Metanephros (tissue), 2 donors: Measurements from ENCODE around the gene OR4A15. TPM values are rescaled to one million over a fixed set of nuclear protein-coding genes. Genes with fewer than 3 reads are reported as not detected.

Experiments
- small RNA-seq: library from RNA; depleted of rRNA; stranded (forward); fragments of <200 nt; gene quantifications from one replicate; pipeline ENCODE3, GENCODE V24; 2014; ENCODE audit warnings: low replicate concordance
- total RNA-seq: library from RNA; depleted of rRNA; stranded (reverse); fragments of >200 nt; gene quantifications from one replicate; pipeline ENCODE4 v1.2.3, GENCODE V29; 2014

The OR4A15 gene
- not detected for total RNA-seq

DNA sequence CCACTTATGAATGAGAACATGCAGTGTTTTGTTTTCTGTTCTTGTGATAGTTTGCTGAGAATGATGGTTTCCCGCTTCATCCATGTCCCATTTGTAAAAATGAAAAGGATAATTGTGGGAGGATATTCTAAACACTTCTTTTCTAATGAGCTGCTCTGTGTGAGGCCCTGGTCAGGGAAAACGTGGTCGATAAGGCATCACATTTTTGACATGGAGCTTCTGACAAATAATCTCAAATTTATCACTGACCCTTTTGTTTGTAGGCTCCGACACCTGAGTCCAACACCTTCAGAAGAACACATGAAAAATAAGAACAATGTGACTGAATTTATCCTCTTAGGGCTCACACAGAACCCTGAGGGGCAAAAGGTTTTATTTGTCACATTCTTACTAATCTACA lies at the start of gene OR4A15:
Gene OR4A15 (plus strand): TSS at position 301 of the 400 bp plus-strand sequence. CDS start 0 bp downstream, at position 301.

DNA sequence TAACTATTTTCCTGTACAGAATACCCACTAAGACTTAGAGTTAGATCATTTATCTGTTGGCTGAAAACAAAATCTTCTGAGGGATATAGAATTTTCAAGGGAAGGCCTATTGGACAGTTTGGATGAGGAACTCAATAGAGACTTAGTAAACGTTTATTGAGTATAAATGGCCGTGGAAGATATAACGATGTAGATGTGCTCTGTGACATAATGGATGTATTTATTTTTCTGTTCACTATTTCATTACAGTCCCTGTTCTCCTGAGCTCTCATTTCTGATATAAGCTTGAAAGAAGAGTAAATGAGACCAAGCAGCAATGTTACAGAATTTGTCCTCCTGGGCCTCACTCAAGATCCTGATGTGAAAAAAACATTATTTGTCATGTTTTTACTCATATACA lies 24.9 kb upstream of the OR4A15 start, which contains the start of gene OR4A16:
Gene OR4A16 (plus strand): TSS at position 301 of the 400 bp plus-strand sequence. CDS start 0 bp downstream, at position 301.

Small RNAs within 50 kb of the gene (small RNA-seq; reads per million reads assigned to genes)
- not detected for gene OR4X7P

Other genes with a start within 250 kb of the OR4A15 start
- gene TRIM48, start 105.8 kb upstream of the OR4A15 start, total RNA-seq: not detected
- gene OR4A16, start 24.8 kb upstream of the OR4A15 start, total RNA-seq: not detected
- gene OR4C15, start 186.5 kb downstream of the OR4A15 start, total RNA-seq: not detected
- gene OR4C16, start 204.2 kb downstream of the OR4A15 start, total RNA-seq: not detected
- not detected for gene OR4C11, start 239.7 kb downstream of the OR4A15 start, total RNA-seq